Nucleus accumbens (tissue), 56 donors: ENCODE results near the gene APEH.
"Not testable (repeated sequence)": the region's sequence is repeated elsewhere in the genome, so short reads cannot be mapped to it uniquely, and the experiment has no call there.

Source experiments
- DNase-seq, 56 donors: peaks; one replicate each; lab custom pipeline; 2025; lab: John Stamatoyannopoulos, UW

Gene APEH

GRCh38 chr3:49667701-49668413 lies 6.3 kb upstream of the APEH start:
- DNase-seq = no peak

- no peak for DNase-seq
Measured at GRCh38 chr3:49668414-49668797, 5.7 kb upstream of the APEH start.

- no peak for DNase-seq
Measured at GRCh38 chr3:49668861-49669260, 5.3 kb upstream of the APEH start.

- no peak for DNase-seq
Measured at GRCh38 chr3:49669352-49669751, 4.8 kb upstream of the APEH start.

- no peak for DNase-seq
Measured at GRCh38 chr3:49670940-49671290, 3.2 kb upstream of the APEH start.

- DNase-seq = no peak
Measured at GRCh38 chr3:49671291-49672288, 2.6 kb upstream of the APEH start.

GRCh38 chr3:49673121-49673714 lies 933 bp upstream of the APEH start:
- DNase-seq = no peak

- no peak for DNase-seq
Measured at GRCh38 chr3:49674497-49674983, 389 bp downstream of the APEH start.

- no peak for DNase-seq
Measured at GRCh38 chr3:49675912-49676311, 1.8 kb downstream of the APEH start.

- no peak for DNase-seq
Measured at GRCh38 chr3:49680493-49681231, 6.5 kb downstream of the APEH start.

GRCh38 chr3:49681232-49681522 lies 7.0 kb downstream of the APEH start:
- no peak for DNase-seq

- DNase-seq = no peak
Measured at GRCh38 chr3:49681543-49681942, 7.4 kb downstream of the APEH start.

GRCh38 chr3:49683162-49683561 lies 9.0 kb downstream of the APEH start:
- DNase-seq = no peak

GRCh38 chr3:49684453-49684852 lies 10.3 kb downstream of the APEH start:
- DNase-seq = not testable (repeated sequence)

GRCh38 chr3:49685103-49685502 lies 11.0 kb downstream of the APEH start:
- not testable (repeated sequence) for DNase-seq

GRCh38 chr3:49685846-49686245 lies 11.7 kb downstream of the APEH start:
- DNase-seq = not testable (repeated sequence)

GRCh38 chr3:49686346-49686745 lies 12.2 kb downstream of the APEH start:
- DNase-seq = not testable (repeated sequence)

- not testable (repeated sequence) for DNase-seq
Measured at GRCh38 chr3:49686769-49687423, 12.7 kb downstream of the APEH start.

- not testable (repeated sequence) for DNase-seq
Measured at GRCh38 chr3:49687424-49687795, 13.3 kb downstream of the APEH start.
